Stimulated activated CD4-positive, alpha-beta T cell treated with anti-CD3 and anti-CD28 coated beads, Interleukin-1b, Interleukin-23, amount 100 ng/mL, for 24 hours (primary cell): ENCODE data around the gene HMGXB4.
A peak's percentile ranks its signal among the peaks of the same experiment; 100 is the strongest.

Experiments
- DNase-seq, 4 experiments: peaks; one replicate each; pipeline ENCODE4 v3.0.0-alpha.2; 2020; ENCODE audit warnings: low read depth in 4 of 4, low spot score in 1 of 4

Gene HMGXB4

GRCh38 chr22:35253946-35254345, 3.3 kb upstream of the HMGXB4 start:
- DNase-seq, result no peak

- no peak for DNase-seq
Measured at GRCh38 chr22:35257002-35257320, 332 bp upstream of the HMGXB4 start.

- DNase-seq, result no peak
Measured at GRCh38 chr22:35258191-35258988, 1.1 kb downstream of the HMGXB4 start.

- no peak for DNase-seq
Measured at GRCh38 chr22:35264986-35265385, 7.7 kb downstream of the HMGXB4 start.

- DNase-seq, result no peak
Measured at GRCh38 chr22:35266277-35266676, 9.0 kb downstream of the HMGXB4 start.

GRCh38 chr22:35269630-35270029, 12.3 kb downstream of the HMGXB4 start:
- no peak for DNase-seq

GRCh38 chr22:35274154-35274871, 17.0 kb downstream of the HMGXB4 start:
- DNase-seq, result no peak

- no peak for DNase-seq
Measured at GRCh38 chr22:35275580-35275979, 18.3 kb downstream of the HMGXB4 start.

GRCh38 chr22:35276019-35276418, 18.7 kb downstream of the HMGXB4 start:
- DNase-seq, result no peak

GRCh38 chr22:35288116-35288515, 30.8 kb downstream of the HMGXB4 start:
- no peak for DNase-seq

GRCh38 chr22:35292786-35293185, 35.5 kb downstream of the HMGXB4 start:
- no peak for DNase-seq

- DNase-seq, result no peak
Measured at GRCh38 chr22:35296051-35296450, 38.8 kb downstream of the HMGXB4 start.

- DNase-seq, result no peak
Measured at GRCh38 chr22:35299217-35299672, 42.0 kb downstream of the HMGXB4 start.

GRCh38 chr22:35299673-35300499, 42.6 kb downstream of the HMGXB4 start, which contains the start of gene TOM1:
Gene TOM1 (plus strand): TSS chr22:35299894. CDS start chr22:35299929, 35 bp downstream.
- peak; percentile 94 to 99 (median 96) for DNase-seq

- no peak for DNase-seq
Measured at GRCh38 chr22:35301372-35301874, 44.1 kb downstream of the HMGXB4 start.

GRCh38 chr22:35303029-35303624, 45.8 kb downstream of the HMGXB4 start:
- DNase-seq, result no peak

GRCh38 chr22:35305525-35306070, 48.3 kb downstream of the HMGXB4 start:
- no peak for DNase-seq

GRCh38 chr22:35306350-35306967, 49.2 kb downstream of the HMGXB4 start:
- DNase-seq, result no peak

GRCh38 chr22:35307372-35307771, 50.1 kb downstream of the HMGXB4 start:
- no peak for DNase-seq

- DNase-seq, result no peak
Measured at GRCh38 chr22:35307892-35308291, 50.6 kb downstream of the HMGXB4 start.
